ENCODE measurements around the gene ROBO1.

The ROBO1 gene

DNA sequence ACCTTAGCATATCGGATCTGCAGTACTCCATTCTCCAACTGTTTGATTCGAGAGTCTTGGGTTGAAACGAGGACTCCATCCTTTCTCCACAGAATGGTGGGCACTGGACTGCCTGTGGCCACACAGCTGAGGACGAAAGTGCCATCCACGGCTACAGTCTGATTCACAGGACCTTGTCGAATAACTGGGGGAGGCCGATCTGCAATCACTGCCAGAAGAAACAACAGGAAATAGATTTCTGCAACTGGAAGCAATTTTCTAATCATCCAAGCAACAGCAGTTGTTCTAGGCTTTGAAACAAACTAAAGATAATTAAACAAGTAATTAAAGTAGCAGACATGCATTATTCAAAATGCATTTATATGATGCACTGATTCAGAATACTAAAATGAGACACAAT lies 1097.7 kb downstream of the ROBO1 start:
- FAIRE-seq (no peak), DNase-seq (ENCODE audit: insufficient read length, low spot score) (no peak)
- no peak for TF ChIP-seq POLR2A (IDR thresholded peaks at IDR 0.05; ENCODE audit: low read depth, low read length)

DNA sequence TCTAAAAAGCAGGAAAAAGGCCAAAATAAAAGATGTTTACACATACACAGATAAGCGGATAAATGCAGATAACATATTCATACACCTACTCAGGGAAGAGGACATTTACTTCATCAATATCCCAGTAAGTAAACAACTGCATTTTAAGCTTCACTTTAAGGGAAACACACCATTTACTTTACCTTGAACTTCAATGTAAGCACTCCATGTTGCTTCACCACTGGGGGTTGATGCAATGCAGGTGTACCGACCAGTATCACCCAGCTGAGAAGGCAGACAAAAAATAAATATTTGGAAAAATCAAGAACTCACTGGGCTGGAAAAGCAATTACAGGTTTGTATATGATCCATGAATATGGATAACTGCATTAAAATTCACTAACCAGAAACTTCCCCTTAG lies 1099.5 kb downstream of the ROBO1 start:
- FAIRE-seq (no peak), DNase-seq (ENCODE audit: insufficient read length, low spot score) (no peak)
- TF ChIP-seq POLR2A (IDR thresholded peaks at IDR 0.05; ENCODE audit: low read depth, low read length) = no peak

DNA sequence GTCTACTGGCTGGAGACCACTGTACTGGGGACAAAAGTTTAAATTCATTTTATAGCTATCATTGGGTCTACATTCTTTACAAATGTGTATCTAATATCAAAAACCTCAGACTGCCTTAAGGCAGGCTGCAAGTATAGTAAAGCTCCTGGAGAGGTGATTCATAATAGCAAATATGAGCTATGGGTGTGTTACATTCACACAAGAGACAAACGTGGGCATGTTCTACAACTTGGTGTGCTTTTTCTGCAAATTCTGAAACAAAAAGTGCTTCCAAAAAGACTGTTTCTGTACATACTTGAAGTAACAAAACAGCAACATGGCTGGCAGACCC lies 1101.4 kb downstream of the ROBO1 start:
- FAIRE-seq = peak; percentile 84
- DNase-seq (ENCODE audit: insufficient read length, low spot score) = no peak
- no peak for TF ChIP-seq POLR2A (IDR thresholded peaks at IDR 0.05; ENCODE audit: low read depth, low read length)

DNA sequence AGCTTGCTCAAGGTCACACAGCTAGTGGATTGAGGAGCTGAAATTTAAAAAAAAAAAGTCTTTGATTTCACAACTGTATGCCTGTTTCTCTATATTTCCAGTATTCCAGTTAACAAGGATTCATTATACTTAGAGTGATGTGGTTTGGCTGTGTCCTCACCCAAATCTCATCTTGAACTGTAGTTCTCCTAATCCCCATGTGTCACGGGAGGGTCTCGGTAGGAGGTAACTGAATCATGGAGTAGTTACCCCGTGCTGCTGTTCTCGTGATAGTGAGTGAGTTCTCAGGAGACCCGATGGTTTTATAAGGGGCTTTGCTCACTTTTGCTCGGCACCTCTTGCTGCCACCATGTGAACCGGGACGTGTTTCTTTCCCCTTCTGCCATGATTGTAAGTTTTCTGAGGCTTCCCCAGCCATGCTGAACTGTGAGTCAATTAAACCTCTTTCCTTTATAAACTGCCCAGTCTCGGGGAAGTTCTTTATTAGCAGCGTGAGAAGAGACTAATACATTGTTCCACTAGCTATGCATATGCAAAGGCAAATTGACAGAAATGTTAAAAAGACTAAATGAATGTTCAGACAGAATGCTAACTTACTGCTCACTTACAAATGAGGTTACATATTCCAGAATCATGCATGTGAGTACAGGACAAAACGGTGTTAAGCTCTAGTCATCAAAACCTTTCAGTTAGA lies 1101.9 kb downstream of the ROBO1 start:
- FAIRE-seq (no peak), DNase-seq (ENCODE audit: insufficient read length, low spot score) (no peak)
- no peak for TF ChIP-seq POLR2A (IDR thresholded peaks at IDR 0.05; ENCODE audit: low read depth, low read length)

DNA sequence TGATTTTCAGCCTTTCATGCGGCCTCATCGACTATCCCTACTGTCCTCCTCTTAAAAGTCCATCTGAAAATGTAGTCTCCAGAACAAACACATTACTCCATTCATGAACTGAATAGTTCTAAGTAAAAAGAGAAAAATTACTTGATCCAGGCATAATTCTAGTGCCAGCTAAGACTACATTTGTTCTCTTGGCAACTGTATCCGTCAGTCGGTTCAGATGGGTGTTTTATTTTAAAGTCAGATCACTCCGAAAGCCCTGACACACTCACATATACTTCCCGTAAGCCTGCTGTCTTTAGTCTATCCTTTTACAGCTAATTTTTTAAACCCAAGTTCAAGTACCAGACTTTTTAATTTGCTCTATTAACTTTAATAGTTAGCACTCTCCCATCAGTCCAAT lies 1102.7 kb downstream of the ROBO1 start:
- DNase-seq (ENCODE audit: insufficient read length, low spot score) (no peak), FAIRE-seq (no peak)
- TF ChIP-seq POLR2A (IDR thresholded peaks at IDR 0.05; ENCODE audit: low read depth, low read length) = no peak

DNA sequence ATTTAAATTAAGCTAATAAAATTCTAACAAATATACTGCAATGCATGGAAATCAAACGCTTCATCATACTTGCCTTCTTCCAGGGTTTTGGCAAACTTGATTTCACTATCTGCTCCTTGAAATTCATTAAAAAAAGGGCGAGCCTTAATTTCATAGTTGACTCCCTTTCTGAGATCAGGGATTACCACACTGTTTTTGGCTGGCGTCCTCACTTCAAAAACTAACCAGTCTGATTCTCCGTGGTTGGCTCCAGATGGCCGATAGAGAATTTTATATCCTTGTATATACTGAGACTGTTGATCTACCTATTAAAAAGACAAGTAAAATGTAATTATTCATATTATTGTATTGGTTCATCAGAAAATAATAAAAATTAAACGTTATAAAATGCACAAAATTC lies 1106.8 kb downstream of the ROBO1 start:
- no peak for TF ChIP-seq POLR2A (IDR thresholded peaks at IDR 0.05; ENCODE audit: low read depth, low read length)
- FAIRE-seq (no peak), DNase-seq (ENCODE audit: insufficient read length, low spot score) (no peak)

DNA sequence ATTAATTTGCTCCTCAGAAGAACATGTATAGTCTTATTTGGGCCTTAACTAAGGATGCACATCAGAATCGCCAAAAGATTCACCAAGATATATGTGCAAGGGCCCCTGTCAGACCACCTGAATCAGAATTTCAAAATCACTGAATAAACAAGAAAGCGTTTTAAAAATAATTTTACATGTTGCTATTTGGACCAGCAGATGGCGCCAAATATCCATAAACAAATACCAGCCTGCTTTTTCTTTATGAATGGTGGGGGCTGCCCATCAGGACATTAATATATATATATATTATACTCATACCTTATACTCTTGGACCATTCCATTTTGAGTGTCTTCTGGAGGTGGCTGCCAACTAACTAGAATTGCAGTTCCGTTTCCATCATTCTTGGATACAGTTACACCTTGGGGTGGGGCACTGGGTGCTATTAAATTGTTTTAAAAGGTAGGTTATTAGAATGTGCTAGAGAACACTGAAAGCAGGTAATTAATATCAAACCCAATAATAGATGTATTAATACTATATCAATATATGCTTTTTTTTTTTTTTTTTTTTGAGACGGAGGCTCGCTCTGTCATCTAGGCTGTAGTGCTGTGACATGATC lies 1108.3 kb downstream of the ROBO1 start:
- no peak for TF ChIP-seq POLR2A (IDR thresholded peaks at IDR 0.05; ENCODE audit: low read depth, low read length)
- DNase-seq (ENCODE audit: insufficient read length, low spot score) (no peak), FAIRE-seq (no peak)

DNA sequence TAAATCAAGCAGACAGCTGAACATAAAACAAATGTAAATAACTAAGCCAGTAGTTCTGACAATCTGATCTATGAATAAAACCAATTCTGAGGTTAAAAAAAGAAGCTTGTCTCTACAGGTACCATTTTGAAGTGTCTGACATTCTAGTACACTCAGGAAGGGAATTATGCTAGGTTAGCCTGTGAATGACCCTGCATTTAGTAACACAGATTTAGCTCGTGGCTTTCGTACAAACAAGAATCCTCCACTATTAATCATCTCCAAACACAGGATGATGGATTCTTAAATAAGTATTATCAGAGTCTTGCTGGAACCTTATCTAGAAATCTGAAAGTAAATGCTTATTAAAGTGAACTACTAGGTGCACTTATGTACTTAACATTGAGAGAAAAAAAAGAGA lies 1120.1 kb downstream of the ROBO1 start:
- DNase-seq (ENCODE audit: insufficient read length, low spot score) (no peak), FAIRE-seq (no peak)
- TF ChIP-seq POLR2A (IDR thresholded peaks at IDR 0.05; ENCODE audit: low read depth, low read length) = no peak

DNA sequence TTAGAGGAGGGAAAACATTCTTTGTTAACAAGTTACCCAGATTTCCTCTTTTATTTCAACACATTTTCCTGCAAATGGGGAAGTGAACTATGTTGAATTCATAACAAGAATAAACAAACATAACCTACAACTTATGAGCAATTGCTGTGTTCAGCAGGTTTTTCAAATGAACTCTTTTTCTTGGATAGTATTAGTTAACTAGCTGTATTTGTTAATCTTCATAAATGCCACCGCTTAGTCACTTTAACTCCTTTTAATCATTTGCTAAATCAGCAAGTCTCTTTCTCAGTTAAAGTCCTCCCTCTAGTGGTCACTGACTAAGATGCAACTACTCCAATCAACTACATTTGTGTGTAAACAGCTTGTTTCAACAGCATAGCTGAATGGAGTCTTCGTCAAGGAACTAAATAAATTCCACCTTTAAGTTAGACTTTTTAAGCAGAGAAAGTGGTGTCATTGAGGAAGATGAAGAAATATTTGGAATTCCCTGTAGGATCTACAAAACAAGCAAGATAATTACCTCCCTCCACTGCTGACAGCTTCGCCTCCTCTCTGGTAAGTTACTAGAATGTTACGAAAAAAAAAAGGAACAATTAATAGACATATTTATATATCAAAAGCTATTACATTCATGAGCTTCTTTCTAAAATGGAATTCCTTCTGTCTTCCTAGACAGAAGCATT lies 1122.0 kb downstream of the ROBO1 start:
- peak; percentile 6 for DNase-seq (ENCODE audit: insufficient read length, low spot score)
- TF ChIP-seq POLR2A (IDR thresholded peaks at IDR 0.05; ENCODE audit: low read depth, low read length) = no peak
- FAIRE-seq = peak; percentile 92

DNA sequence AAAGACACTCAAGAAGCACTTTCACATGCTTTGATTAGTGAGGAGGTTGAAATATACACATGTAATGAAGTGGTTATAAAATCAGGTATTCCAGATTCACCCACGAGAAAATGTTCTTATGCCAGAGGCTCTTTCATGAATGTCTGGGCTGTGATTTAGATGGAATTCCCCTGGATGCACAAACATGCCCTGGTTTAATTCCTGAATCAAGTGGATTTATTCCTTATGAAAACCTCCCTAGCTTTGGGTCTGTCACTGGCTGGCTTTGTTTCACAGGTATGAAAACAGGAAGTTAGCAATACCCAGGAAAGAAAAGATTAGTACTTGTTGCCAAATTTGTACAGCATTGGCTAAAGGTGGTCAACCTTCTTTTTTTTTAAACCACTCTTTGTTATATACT lies 1123.0 kb downstream of the ROBO1 start:
- no peak for TF ChIP-seq POLR2A (IDR thresholded peaks at IDR 0.05; ENCODE audit: low read depth, low read length)
- no peak for DNase-seq (ENCODE audit: insufficient read length, low spot score)
- no peak for FAIRE-seq

DNA sequence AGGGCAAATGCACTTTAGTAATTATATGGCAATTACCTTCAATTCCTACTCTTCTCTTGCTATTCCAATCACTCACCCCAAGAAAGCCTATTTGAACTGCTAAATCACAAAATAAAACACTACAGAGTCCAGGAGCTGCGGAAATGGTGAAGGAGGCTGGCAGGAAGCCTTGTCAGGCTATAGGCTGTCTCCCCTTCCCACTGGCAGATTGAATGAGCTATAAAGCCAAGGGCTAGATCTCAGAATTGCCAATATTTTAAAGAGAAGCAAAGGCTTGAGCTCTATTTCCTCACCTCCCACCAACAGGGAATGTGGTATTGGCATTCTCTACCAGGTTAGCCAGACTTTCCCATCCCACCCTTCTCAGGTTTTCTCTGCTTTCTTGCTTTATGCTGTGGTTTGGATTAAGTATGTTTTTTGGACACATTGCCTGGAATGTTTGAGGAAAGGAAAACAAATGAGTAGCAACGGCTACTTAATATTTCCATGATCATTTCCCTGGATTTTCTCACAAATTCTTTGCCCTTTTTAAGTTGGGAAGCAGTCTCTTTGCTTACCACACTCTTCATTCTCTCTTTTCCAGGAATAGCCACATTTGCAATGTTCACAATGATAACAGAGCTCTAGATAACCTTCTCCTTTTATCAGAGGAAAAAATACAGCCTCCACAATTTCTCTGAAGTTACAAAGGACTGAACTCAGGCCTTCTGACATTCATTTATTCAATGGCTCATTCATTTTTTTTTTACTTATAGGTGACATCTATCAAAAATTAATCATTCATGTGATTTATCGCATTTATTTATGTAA lies 1125.4 kb downstream of the ROBO1 start:
- DNase-seq (ENCODE audit: insufficient read length, low spot score) (no peak), FAIRE-seq (no peak)
- no peak for TF ChIP-seq POLR2A (IDR thresholded peaks at IDR 0.05; ENCODE audit: low read depth, low read length)

DNA sequence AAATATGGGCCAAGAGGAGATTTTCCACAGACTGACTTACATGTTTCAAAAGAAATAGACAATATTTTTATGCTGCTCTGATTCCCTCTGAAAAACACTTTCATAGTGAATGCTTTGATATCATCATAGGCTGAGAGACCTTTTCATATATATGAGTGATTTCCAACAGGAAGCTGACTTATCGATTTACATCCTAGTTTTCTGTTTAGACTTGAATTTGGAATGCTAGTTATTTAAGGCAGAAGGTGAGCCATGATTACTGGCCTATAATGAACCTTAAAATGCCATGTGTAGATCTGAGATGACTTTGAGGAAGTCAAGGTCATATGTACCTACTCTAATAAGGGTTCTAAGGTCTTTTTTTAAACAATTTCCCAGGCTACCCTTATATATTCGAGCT lies 1126.1 kb downstream of the ROBO1 start:
- DNase-seq (ENCODE audit: insufficient read length, low spot score) (no peak), FAIRE-seq (no peak)
- no peak for TF ChIP-seq POLR2A (IDR thresholded peaks at IDR 0.05; ENCODE audit: low read depth, low read length)

DNA sequence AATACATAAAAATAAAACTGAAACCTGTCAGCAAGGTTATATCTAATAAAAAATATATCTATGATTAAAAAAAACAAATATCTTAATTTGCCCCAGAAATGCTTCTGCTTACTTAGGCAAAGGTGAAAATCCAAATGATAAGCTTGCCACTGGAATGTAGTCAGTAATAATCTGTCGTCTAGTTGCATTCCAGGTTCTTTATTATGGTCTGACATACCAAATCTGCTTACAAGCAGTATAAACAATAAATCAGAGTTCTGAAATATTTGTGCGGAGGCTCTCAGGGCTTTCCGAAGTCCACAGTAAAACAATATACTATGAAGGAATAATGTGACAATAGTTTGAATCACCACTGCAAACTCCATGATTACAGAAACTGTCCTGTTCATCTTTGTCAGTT lies 1133.5 kb downstream of the ROBO1 start:
- TF ChIP-seq POLR2A (IDR thresholded peaks at IDR 0.05; ENCODE audit: low read depth, low read length) = no peak
- FAIRE-seq (no peak), DNase-seq (ENCODE audit: insufficient read length, low spot score) (no peak)

DNA sequence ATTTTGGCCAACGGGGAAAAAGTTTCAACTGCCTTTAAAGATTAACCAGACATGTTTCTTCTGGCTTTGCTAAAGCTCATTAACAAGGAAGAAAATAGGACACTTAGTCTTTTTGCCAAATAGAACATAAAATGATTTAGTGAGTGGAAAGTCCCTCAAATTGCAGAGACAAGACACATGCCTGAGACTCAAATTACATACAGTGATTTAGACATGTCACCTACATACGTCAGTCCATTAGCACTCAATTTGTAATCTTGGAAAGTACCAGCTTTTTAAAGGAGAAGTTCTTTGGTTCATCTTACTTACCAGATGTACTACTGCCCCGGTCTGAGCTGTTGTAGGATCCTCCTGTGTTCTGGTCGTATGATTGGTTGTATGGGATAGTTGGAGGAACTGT lies 1134.2 kb downstream of the ROBO1 start:
- no peak for FAIRE-seq
- no peak for DNase-seq (ENCODE audit: insufficient read length, low spot score)
- no peak for TF ChIP-seq POLR2A (IDR thresholded peaks at IDR 0.05; ENCODE audit: low read depth, low read length)

All from H54 (cell line).